PFSK-1 (cell line): ENCODE data around the gene XPR1.

Experiments
- POLR2AphosphoS5 ChIP-seq: IDR thresholded peaks from 2 replicates; pipeline ENCODE4 v1.6.1; 2012; ENCODE audit warnings: low read depth, mild to moderate bottlenecking, control low read depth, low read length, moderate library complexity
- REST ChIP-seq, 2 experiments: IDR thresholded peaks; 2 replicates each; pipeline versions ENCODE4 v1.6.1 to v1.8.0; 2011 to 2012; ENCODE audit warnings: low read depth in 2 of 2, low read length in 2 of 2, control low read depth in 1 of 2, inconsistent platforms in 1 of 2, mild to moderate bottlenecking in 1 of 2, moderate library complexity in 1 of 2; ENCODE audit not compliant: insufficient read depth in 1 of 2
- SIN3A ChIP-seq: IDR thresholded peaks from 2 replicates; pipeline ENCODE4 v1.6.1; 2012; ENCODE audit warnings: mild to moderate bottlenecking, low read length, moderate library complexity, borderline replicate concordance; ENCODE audit not compliant: insufficient read depth
- TAF1 ChIP-seq: IDR thresholded peaks from 2 replicates; pipeline ENCODE4 v1.6.1; 2012; ENCODE audit warnings: low read length, control low read depth, borderline replicate concordance; ENCODE audit not compliant: insufficient read depth

- TF ChIP-seq POLR2AphosphoS5: no peak
- no peak for TF ChIP-seq SIN3A
- no peak for TF ChIP-seq TAF1
- no peak for TF ChIP-seq REST (IDR thresholded peaks at IDR 0.05; ENCODE audit: insufficient read depth in 1 of 2, low read depth in 2 of 2, low read length in 2 of 2)
Observed at GRCh38 chr1:180620581-180620980, 11.2 kb upstream of the XPR1 start.
